OCI-LY3 (cell line): ENCODE measurements around the gene MAT2A.

Experiments
- H2AFZ ChIP-seq: fragments of 200-600, 300-600 bp; shearing (Covaris generic); 2 replicates; pipeline ENCODE4 v1.6.0; 2014; ENCODE audit warnings: antibody characterized with exemption, low read depth, low read length
- H3K27ac ChIP-seq: fragments of 200-600, 300-600 bp; sonication (generic); 2 replicates; pipeline ENCODE4 v1.5.1; 2014; ENCODE audit warnings: mild to moderate bottlenecking, low read length, moderate library complexity, mixed read lengths
- H3K27me3 ChIP-seq: fragments of 200-600, 300-600 bp; sonication (generic); 2 replicates; pipeline ENCODE4 v1.6.1; 2014; ENCODE audit warnings: low read depth, low read length, mixed read lengths
- H3K36me3 ChIP-seq: fragments of 200-600, 300-600 bp; sonication (generic); replicated peaks from 2 replicates; pipeline ENCODE3; 2014; ENCODE audit warnings: low read depth, low read length, mixed read lengths
- H3K4me1 ChIP-seq: fragments of 300-600, 200-600 bp; sonication (generic); 2 replicates; pipeline ENCODE4 v1.6.1; 2014; ENCODE audit warnings: low read length, mixed read lengths
- H3K4me2 ChIP-seq: fragments of 200-600, 300-600 bp; sonication (generic); 2 replicates; pipeline ENCODE4 v1.6.1; 2014; ENCODE audit warnings: low read length, mixed read lengths
- H3K4me3 ChIP-seq: fragments of 300-600, 200-600 bp; sonication (generic); 2 replicates; pipeline ENCODE4 v1.5.1; 2014; ENCODE audit warnings: antibody characterized with exemption, mild to moderate bottlenecking, low read length, moderate library complexity
- H3K79me2 ChIP-seq: fragments of 300-600, 200-600 bp; shearing (Covaris generic); 2 replicates; pipeline ENCODE4 v1.6.1; 2014; ENCODE audit warnings: mild to moderate bottlenecking, low read length, mixed read lengths
- H3K9ac ChIP-seq: fragments of 300-600, 200-600 bp; shearing (Covaris generic); 2 replicates; pipeline ENCODE4 v1.6.0; 2014; ENCODE audit warnings: mild to moderate bottlenecking, low read length, moderate library complexity
- H3K9me3 ChIP-seq: fragments of 200-600, 300-600 bp; shearing (Covaris generic); 2 replicates; pipeline ENCODE4 v1.6.1; 2014; ENCODE audit warnings: low read length, mixed read lengths; ENCODE audit not compliant: insufficient read depth
- H4K20me1 ChIP-seq: fragments of 200-600, 300-600 bp; sonication (generic); 2 replicates; pipeline ENCODE4 v1.6.1; 2016; ENCODE audit warnings: low read length, mixed read lengths; ENCODE audit not compliant: insufficient read depth
- CTCF ChIP-seq: fragments of 200-600, 300-600 bp; sonication (generic); IDR thresholded peaks from 2 replicates; pipeline ENCODE4 v1.5.1; 2014; ENCODE audit warnings: antibody characterized with exemption, low read length, low read depth
- EZH2phosphoT487 ChIP-seq: fragments of 200-600 bp; shearing (Covaris generic); IDR thresholded peaks from 2 replicates; pipeline ENCODE4 v1.6.1; 2018; ENCODE audit warnings: antibody characterized with exemption, mixed run types, low read depth

The MAT2A gene

GRCh38 chr2:85523062-85523902 lies 15.7 kb upstream of the MAT2A start:
- H3K4me1 ChIP-seq = 0 out of 2 replicates have a peak, but pooled peaks cover 5% of the 10 kb centered on the region
- H3K4me2 ChIP-seq = no peak overlapping the region
- H2AFZ ChIP-seq = no peak overlapping the region
- H4K20me1 ChIP-seq = no peaks in the 10 kb centered on the region
- no peaks in the 10 kb centered on the region for H3K36me3 ChIP-seq
- no peak overlapping the region for H3K27ac ChIP-seq
- no peak for TF ChIP-seq CTCF
- no peak for TF ChIP-seq EZH2phosphoT487
- no peaks in the 10 kb centered on the region for H3K79me2 ChIP-seq
- no peaks in the 10 kb centered on the region for H3K9me3 ChIP-seq
- H3K4me3 ChIP-seq = no peak overlapping the region
- H3K9ac ChIP-seq = no peak overlapping the region
- H3K27me3 ChIP-seq = peaks cover 8% of the 10 kb centered on the region

GRCh38 chr2:85523903-85524335 lies 15.0 kb upstream of the MAT2A start:
- H3K4me3 ChIP-seq = no peak overlapping the region
- no peak overlapping the region; the same call in 1 of the 2 replicates for H2AFZ ChIP-seq
- no peaks in the 10 kb centered on the region for H3K79me2 ChIP-seq
- peaks cover 12% of the 10 kb centered on the region for H3K27me3 ChIP-seq
- no peak overlapping the region for H3K4me2 ChIP-seq
- 0 out of 2 replicates have a peak, but pooled peaks cover 5% of the 10 kb centered on the region for H3K4me1 ChIP-seq
- H3K27ac ChIP-seq = no peak overlapping the region
- no peaks in the 10 kb centered on the region for H3K9me3 ChIP-seq
- H3K36me3 ChIP-seq = no peaks in the 10 kb centered on the region
- no peak overlapping the region for H3K9ac ChIP-seq
- no peaks in the 10 kb centered on the region for H4K20me1 ChIP-seq
- TF ChIP-seq EZH2phosphoT487 (no peak), CTCF (no peak)

GRCh38 chr2:85524336-85524908 lies 14.5 kb upstream of the MAT2A start:
- no peak overlapping the region; the same call in 1 of the 2 replicates for H2AFZ ChIP-seq
- H3K9ac ChIP-seq = no peak overlapping the region
- no peaks in the 10 kb centered on the region for H3K9me3 ChIP-seq

More at GRCh38 chr2:85524336-85524908, 14.5 kb upstream of the MAT2A start:
- TF ChIP-seq EZH2phosphoT487 = no peak
- TF ChIP-seq CTCF = no peak
- no peak overlapping the region for H3K27ac ChIP-seq
- 0 out of 2 replicates have a peak, but pooled peaks cover 5% of the 10 kb centered on the region for H3K4me1 ChIP-seq
- H3K79me2 ChIP-seq = no peaks in the 10 kb centered on the region
- H3K36me3 ChIP-seq = no peaks in the 10 kb centered on the region
- peaks cover 16% of the 10 kb centered on the region for H3K27me3 ChIP-seq
- no peak overlapping the region for H3K4me3 ChIP-seq
- H4K20me1 ChIP-seq = no peaks in the 10 kb centered on the region
- H3K4me2 ChIP-seq = no peak overlapping the region
